NCI-H526 (cell line): ENCODE data around the gene FBXL7.
"Not testable (repeated sequence)": the region's sequence is repeated elsewhere in the genome, so short reads cannot be mapped to it uniquely, and the experiment has no call there.

Experiments used
- DNase-seq, 2 experiments: peaks; one replicate each; lab custom pipeline; 2025; lab: John Stamatoyannopoulos, UW

FBXL7 gene

GRCh38 chr5:15807248-15807647, 307.3 kb downstream of the FBXL7 start:
- DNase-seq = no peak

- no peak for DNase-seq
Observed at GRCh38 chr5:15807871-15808270, 307.9 kb downstream of the FBXL7 start.

- DNase-seq = no peak
Observed at GRCh38 chr5:15808577-15808976, 308.6 kb downstream of the FBXL7 start.

- no peak for DNase-seq
Observed at GRCh38 chr5:15819617-15820016, 319.6 kb downstream of the FBXL7 start.

GRCh38 chr5:15821506-15821905, 321.5 kb downstream of the FBXL7 start:
- DNase-seq = no peak

- no peak for DNase-seq
Observed at GRCh38 chr5:15823398-15823797, 323.4 kb downstream of the FBXL7 start.

- DNase-seq = no peak
Observed at GRCh38 chr5:15827741-15828140, 327.8 kb downstream of the FBXL7 start.

GRCh38 chr5:15831408-15831807, 331.4 kb downstream of the FBXL7 start:
- DNase-seq = no peak

GRCh38 chr5:15833365-15833764, 333.4 kb downstream of the FBXL7 start:
- no peak for DNase-seq

- no peak for DNase-seq
Observed at GRCh38 chr5:15834596-15835245, 334.7 kb downstream of the FBXL7 start.

- no peak for DNase-seq
Observed at GRCh38 chr5:15835514-15835913, 335.5 kb downstream of the FBXL7 start.

- DNase-seq = no peak
Observed at GRCh38 chr5:15837551-15838289, 337.7 kb downstream of the FBXL7 start.

- no peak for DNase-seq
Observed at GRCh38 chr5:15844253-15844652, 344.3 kb downstream of the FBXL7 start.

- DNase-seq = no peak
Observed at GRCh38 chr5:15844871-15845270, 344.9 kb downstream of the FBXL7 start.

- no peak for DNase-seq
Observed at GRCh38 chr5:15850536-15850935, 350.6 kb downstream of the FBXL7 start.

- DNase-seq = no peak
Observed at GRCh38 chr5:15850939-15851341, 351.0 kb downstream of the FBXL7 start.

GRCh38 chr5:15852217-15852616, 352.2 kb downstream of the FBXL7 start:
- no peak for DNase-seq

GRCh38 chr5:15852949-15853348, 353.0 kb downstream of the FBXL7 start:
- no peak for DNase-seq

- DNase-seq = no peak
Observed at GRCh38 chr5:15858326-15858725, 358.3 kb downstream of the FBXL7 start.

GRCh38 chr5:15864536-15865215, 364.7 kb downstream of the FBXL7 start:
- no peak for DNase-seq

- not testable (repeated sequence) for DNase-seq
Observed at GRCh38 chr5:15872259-15872658, 372.3 kb downstream of the FBXL7 start.

- DNase-seq = no peak
Observed at GRCh38 chr5:15877914-15878313, 377.9 kb downstream of the FBXL7 start.

- DNase-seq = no peak
Observed at GRCh38 chr5:15880201-15880600, 380.2 kb downstream of the FBXL7 start.
